ENCODE measurements around the gene MBNL2. TPM values are rescaled to one million over a fixed set of nuclear protein-coding genes. Genes with fewer than 3 reads are reported as not detected.

MBNL2 gene
- total and polyA plus RNA-seq, 2 of the 13 experiments (the other 11 are each of a cell fraction or from before 2014, with no cell fraction given): 30.8 to 59.0 TPM

DNA sequence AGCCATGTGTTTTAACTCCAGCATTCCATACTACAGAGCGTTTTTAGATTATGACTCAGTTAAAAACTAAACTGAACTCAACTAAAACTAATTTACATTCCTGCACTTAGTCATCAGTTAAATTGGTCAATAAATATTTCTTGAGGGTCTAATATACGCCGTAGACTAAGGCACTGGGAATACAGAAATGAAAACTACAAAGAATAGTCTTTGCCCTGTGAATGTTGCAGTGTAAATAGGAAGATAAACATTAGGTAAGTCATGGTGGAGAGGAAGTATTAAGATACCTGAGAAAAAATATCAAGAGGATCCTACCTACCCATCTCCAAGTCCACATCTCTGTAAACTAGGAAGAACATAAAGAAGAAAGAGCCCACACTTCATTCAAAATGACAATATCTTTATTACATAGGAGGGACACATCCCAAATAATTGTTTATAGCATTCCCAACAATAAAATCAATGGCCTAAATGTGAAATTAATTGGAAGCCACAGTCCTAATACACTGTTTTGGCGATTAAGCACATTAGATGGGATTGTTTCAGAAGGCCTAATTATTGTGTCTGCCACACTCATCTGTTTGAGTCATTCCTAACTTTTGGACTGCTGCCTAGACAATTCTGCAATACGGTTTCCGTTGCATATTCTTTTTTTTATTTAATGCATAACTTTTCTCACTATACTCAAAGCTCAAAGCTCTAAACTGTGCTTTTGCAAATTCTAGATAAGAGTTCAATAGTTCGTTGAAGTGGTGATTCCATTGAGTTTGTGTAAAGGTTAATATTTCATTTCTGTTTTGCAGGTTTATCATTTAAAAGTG lies 52.9 kb downstream of the MBNL2 start (continued):
- TF ChIP-seq, protein P1, sequence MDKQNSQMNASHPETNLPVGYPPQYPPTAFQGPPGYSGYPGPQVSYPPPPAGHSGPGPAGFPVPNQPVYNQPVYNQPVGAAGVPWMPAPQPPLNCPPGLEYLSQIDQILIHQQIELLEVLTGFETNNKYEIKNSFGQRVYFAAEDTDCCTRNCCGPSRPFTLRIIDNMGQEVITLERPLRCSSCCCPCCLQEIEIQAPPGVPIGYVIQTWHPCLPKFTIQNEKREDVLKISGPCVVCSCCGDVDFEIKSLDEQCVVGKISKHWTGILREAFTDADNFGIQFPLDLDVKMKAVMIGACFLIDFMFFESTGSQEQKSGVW (CRISPR knock-in tag; IDR thresholded peaks at IDR 0.05; ENCODE audit: borderline replicate concordance): no peak
- TF ChIP-seq, protein P2, sequence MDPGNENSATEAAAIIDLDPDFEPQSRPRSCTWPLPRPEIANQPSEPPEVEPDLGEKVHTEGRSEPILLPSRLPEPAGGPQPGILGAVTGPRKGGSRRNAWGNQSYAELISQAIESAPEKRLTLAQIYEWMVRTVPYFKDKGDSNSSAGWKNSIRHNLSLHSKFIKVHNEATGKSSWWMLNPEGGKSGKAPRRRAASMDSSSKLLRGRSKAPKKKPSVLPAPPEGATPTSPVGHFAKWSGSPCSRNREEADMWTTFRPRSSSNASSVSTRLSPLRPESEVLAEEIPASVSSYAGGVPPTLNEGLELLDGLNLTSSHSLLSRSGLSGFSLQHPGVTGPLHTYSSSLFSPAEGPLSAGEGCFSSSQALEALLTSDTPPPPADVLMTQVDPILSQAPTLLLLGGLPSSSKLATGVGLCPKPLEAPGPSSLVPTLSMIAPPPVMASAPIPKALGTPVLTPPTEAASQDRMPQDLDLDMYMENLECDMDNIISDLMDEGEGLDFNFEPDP (CRISPR knock-in tag; conservative IDR thresholded peaks at IDR 0.05): no peak
- no peak for TF ChIP-seq PHB2 (IDR thresholded peaks at IDR 0.05; ENCODE audit: partially characterized antibody)
- TF ChIP-seq KDM5A (IDR thresholded peaks at IDR 0.05; ENCODE audit: borderline replicate concordance, low read length): no peak
- TF ChIP-seq ATF7 (IDR thresholded peaks at IDR 0.05): peak; percentile 37; the same call in 1 of the 2 replicates
- TF ChIP-seq ATF7 (CRISPR knock-in tag; IDR thresholded peaks at IDR 0.05): no peak; the same call in 1 of the 2 replicates
- TF ChIP-seq, protein P3, sequence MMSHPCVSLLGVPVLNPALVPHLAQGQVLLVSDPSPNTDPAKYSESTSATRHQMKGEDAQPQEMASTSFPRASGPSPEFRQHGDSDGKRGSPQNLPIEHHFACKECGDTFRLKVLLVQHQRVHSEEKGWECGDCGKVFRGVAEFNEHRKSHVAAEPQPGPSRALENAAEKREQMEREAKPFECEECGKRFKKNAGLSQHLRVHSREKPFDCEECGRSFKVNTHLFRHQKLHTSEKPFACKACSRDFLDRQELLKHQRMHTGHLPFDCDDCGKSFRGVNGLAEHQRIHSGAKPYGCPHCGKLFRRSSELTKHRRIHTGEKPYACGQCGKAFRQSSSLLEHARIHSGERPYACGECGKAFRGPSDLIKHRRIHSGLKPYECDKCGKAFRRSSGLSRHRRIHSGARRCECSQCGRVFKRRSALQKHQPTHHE (CRISPR knock-in tag; IDR thresholded peaks at IDR 0.05; ENCODE audit: borderline replicate concordance): no peak
- TF ChIP-seq PRPF4 (IDR thresholded peaks at IDR 0.05; ENCODE audit: low read depth, low read length, poor library complexity, severe bottlenecking): no peak
- TF ChIP-seq, protein P4, sequence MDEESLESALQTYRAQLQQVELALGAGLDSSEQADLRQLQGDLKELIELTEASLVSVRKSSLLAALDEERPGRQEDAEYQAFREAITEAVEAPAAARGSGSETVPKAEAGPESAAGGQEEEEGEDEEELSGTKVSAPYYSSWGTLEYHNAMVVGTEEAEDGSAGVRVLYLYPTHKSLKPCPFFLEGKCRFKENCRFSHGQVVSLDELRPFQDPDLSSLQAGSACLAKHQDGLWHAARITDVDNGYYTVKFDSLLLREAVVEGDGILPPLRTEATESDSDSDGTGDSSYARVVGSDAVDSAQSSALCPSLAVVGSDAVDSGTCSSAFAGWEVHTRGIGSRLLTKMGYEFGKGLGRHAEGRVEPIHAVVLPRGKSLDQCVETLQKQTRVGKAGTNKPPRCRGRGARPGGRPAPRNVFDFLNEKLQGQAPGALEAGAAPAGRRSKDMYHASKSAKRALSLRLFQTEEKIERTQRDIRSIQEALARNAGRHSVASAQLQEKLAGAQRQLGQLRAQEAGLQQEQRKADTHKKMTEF (CRISPR knock-in tag; IDR thresholded peaks at IDR 0.05): peak; percentile 86
- TF ChIP-seq, protein P5, sequence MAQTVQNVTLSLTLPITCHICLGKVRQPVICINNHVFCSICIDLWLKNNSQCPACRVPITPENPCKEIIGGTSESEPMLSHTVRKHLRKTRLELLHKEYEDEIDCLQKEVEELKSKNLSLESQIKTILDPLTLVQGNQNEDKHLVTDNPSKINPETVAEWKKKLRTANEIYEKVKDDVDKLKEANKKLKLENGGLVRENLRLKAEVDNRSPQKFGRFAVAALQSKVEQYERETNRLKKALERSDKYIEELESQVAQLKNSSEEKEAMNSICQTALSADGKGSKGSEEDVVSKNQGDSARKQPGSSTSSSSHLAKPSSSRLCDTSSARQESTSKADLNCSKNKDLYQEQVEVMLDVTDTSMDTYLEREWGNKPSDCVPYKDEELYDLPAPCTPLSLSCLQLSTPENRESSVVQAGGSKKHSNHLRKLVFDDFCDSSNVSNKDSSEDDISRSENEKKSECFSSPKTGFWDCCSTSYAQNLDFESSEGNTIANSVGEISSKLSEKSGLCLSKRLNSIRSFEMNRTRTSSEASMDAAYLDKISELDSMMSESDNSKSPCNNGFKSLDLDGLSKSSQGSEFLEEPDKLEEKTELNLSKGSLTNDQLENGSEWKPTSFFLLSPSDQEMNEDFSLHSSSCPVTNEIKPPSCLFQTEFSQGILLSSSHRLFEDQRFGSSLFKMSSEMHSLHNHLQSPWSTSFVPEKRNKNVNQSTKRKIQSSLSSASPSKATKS (CRISPR knock-in tag; IDR thresholded peaks at IDR 0.05): no peak
- TF ChIP-seq GATA4 (IDR thresholded peaks at IDR 0.05; ENCODE audit: borderline replicate concordance, low read depth): peak; percentile 90; the same call in 1 of the 2 replicates
- no peak for TF ChIP-seq ZNF263 (CRISPR knock-in tag; IDR thresholded peaks at IDR 0.05)
- TF ChIP-seq, protein P6, sequence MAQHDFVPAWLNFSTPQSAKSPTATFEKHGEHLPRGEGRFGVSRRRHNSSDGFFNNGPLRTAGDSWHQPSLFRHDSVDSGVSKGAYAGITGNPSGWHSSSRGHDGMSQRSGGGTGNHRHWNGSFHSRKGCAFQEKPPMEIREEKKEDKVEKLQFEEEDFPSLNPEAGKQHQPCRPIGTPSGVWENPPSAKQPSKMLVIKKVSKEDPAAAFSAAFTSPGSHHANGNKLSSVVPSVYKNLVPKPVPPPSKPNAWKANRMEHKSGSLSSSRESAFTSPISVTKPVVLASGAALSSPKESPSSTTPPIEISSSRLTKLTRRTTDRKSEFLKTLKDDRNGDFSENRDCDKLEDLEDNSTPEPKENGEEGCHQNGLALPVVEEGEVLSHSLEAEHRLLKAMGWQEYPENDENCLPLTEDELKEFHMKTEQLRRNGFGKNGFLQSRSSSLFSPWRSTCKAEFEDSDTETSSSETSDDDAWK (CRISPR knock-in tag; IDR thresholded peaks at IDR 0.05): no peak
- TF ChIP-seq, protein P7, sequence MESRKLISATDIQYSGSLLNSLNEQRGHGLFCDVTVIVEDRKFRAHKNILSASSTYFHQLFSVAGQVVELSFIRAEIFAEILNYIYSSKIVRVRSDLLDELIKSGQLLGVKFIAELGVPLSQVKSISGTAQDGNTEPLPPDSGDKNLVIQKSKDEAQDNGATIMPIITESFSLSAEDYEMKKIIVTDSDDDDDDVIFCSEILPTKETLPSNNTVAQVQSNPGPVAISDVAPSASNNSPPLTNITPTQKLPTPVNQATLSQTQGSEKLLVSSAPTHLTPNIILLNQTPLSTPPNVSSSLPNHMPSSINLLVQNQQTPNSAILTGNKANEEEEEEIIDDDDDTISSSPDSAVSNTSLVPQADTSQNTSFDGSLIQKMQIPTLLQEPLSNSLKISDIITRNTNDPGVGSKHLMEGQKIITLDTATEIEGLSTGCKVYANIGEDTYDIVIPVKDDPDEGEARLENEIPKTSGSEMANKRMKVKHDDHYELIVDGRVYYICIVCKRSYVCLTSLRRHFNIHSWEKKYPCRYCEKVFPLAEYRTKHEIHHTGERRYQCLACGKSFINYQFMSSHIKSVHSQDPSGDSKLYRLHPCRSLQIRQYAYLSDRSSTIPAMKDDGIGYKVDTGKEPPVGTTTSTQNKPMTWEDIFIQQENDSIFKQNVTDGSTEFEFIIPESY (CRISPR knock-in tag; IDR thresholded peaks at IDR 0.05): no peak
- TF ChIP-seq NKX3-1 (CRISPR knock-in tag; IDR thresholded peaks at IDR 0.05): peak; percentile 82
- TF ChIP-seq SMAD3 (CRISPR knock-in tag; IDR thresholded peaks at IDR 0.05): peak; percentile 76; the same call in 1 of the 2 replicates
- no peak for TF ChIP-seq ZBTB21 (CRISPR knock-in tag; IDR thresholded peaks at IDR 0.05)
- peak; percentile 88 for TF ChIP-seq FOXP1 (IDR thresholded peaks at IDR 0.05)
- peak; percentile 94 for TF ChIP-seq FOXP1 (CRISPR knock-in tag; IDR thresholded peaks at IDR 0.05)
